Astrocyte (in vitro differentiated cells and primary cell): ENCODE data around the gene FMN1.

Experiments used
- CTCF ChIP-seq: IDR thresholded peaks from 2 replicates; pipeline ENCODE4 v1.5.1; 2011; ENCODE audit warnings: low read depth, mild to moderate bottlenecking, inconsistent platforms, low read length, moderate library complexity; ENCODE audit not compliant: insufficient read depth
- EZH2 ChIP-seq: IDR thresholded peaks from 2 replicates; pipeline ENCODE4 v1.6.1; 2012; ENCODE audit warnings: mild to moderate bottlenecking, low read length, inconsistent platforms; ENCODE audit not compliant: insufficient read depth

GRCh38 chr15:32993285-32993684, 201.2 kb downstream of the FMN1 start:
- peak; percentile 19 for TF ChIP-seq CTCF
- TF ChIP-seq EZH2 = no peak
